Fibroblast of lung (primary cell): ENCODE measurements around the gene KDM6B.

Experiments
- CTCF ChIP-seq, 2 donors: IDR thresholded peaks in 1 of 2; conservative IDR thresholded peaks in 1 of 2; 1 replicate in 1 of 2; 2 replicates in 1 of 2; pipeline ENCODE4 v1.5.1; 2011 to 2012; ENCODE audit warnings: low read length in 2 of 2, control low read depth in 1 of 2, inconsistent platforms in 1 of 2, low read depth in 1 of 2, mild to moderate bottlenecking in 1 of 2
- EZH2 ChIP-seq: IDR thresholded peaks from 2 replicates; pipeline ENCODE4 v1.5.1; 2012; ENCODE audit warnings: low read length, control low read depth, mild to moderate bottlenecking; ENCODE audit errors: missing control alignments

GRCh38 chr17:7798839-7799238, 35.2 kb upstream of the KDM6B start:
- TF ChIP-seq CTCF (conservative IDR thresholded peaks at IDR 0.05 in 1 of 2, IDR thresholded peaks at IDR 0.05 in 1 of 2; ENCODE audit: low read depth in 1 of 2, low read length in 2 of 2) = no peak
- no peak for TF ChIP-seq EZH2
